Esophagus (tissue), 2 donors: ENCODE results near the gene RUBCNL. TPM values are rescaled to one million over a fixed set of nuclear protein-coding genes. Genes with fewer than 3 reads are reported as not detected.

ENCODE experiments used
- H3K27ac ChIP-seq, 2 donors: one replicate each; pipeline ENCODE4 v1.5.1; 2013; ENCODE audit warnings: low read depth in 2 of 2, mild to moderate bottlenecking in 2 of 2, inconsistent platforms in 1 of 2, low read length in 1 of 2, moderate library complexity in 1 of 2
- H3K27me3 ChIP-seq, 2 donors: one replicate each; pipeline ENCODE4 v1.6.1; 2013; ENCODE audit warnings: low read length in 2 of 2, control low read depth in 1 of 2, mild to moderate bottlenecking in 1 of 2; ENCODE audit not compliant: insufficient read depth in 2 of 2, control insufficient read depth in 1 of 2
- H3K36me3 ChIP-seq, 2 donors: one replicate each; pipeline ENCODE4 v1.6.1; 2013; ENCODE audit warnings: low read length in 1 of 2; ENCODE audit not compliant: control insufficient read depth in 2 of 2, insufficient read depth in 2 of 2
- H3K4me1 ChIP-seq, 2 donors: one replicate each; pipeline ENCODE4 v1.6.1; 2013; ENCODE audit warnings: low read length in 1 of 2; ENCODE audit not compliant: control insufficient read depth in 2 of 2, insufficient read depth in 2 of 2
- H3K4me3 ChIP-seq, 2 donors: one replicate each; pipeline ENCODE4 v1.5.1; 2013; ENCODE audit warnings: low read length in 2 of 2, mild to moderate bottlenecking in 2 of 2, low read depth in 1 of 2, moderate library complexity in 1 of 2
- H3K9me3 ChIP-seq, 2 donors: one replicate each; pipeline ENCODE4 v1.6.1; 2013; ENCODE audit warnings: mild to moderate bottlenecking in 2 of 2, low read depth in 1 of 2, low read length in 1 of 2, moderate library complexity in 1 of 2; ENCODE audit not compliant: control insufficient read depth in 2 of 2, insufficient read depth in 1 of 2
- WGBS, 2 donors: extraction: QIAGEN DNeasy Blood & Tissue Kit; methylation state at CpG; one replicate each; pipeline ENCODE4 v1.1.7; 2013; 5-methylcytosine and 5-hydroxymethylcytosine counted together
- polyA plus RNA-seq, 2 donors: library from polyadenylated mRNA; stranded (reverse); fragments of 200-250 nt; gene quantifications; one replicate each; pipeline ENCODE4 v1.2.3, GENCODE V29; 2013
- donor health status: healthy with polysubstance abuse.
- donor health status: Bipolar disorder and iron deficiency.

RUBCNL gene
- polyA plus RNA-seq, 2 donors, result 0.26 to 0.28 TPM

DNA sequence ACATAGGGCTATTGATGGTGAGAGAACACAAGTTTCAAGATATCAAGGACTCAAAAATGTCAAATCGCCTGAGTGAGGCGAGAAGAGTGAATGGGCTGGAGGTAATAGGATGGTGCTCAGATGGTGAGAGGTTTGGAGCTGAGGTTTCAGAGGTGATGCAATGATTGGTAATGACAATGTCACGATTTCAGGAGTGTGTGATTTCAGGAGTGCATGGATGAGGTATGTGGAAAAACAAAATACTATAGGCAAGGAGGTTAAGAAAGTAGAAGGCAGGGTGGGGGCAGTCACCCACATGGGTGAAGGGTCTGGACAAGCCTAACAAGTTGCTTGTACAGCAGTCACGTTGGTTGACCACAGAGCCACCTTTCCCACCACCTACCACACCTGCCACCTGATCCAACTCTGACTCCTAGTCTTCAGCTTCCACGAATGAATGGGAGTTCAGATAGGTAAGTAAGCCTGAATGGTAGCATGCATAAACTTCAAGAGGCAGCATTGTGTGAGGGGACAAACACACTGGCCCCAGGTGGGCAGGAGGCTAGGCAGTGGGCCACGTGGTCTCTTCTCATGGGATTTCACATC, 71.5 kb downstream of the RUBCNL start:
- no peak overlapping the region for H3K27ac ChIP-seq
- H3K27me3 ChIP-seq, result no peaks in the 10 kb centered on the region
- no peak overlapping the region for H3K4me3 ChIP-seq
- no peaks in the 10 kb centered on the region for H3K9me3 ChIP-seq
- H3K4me1 ChIP-seq, result no peaks in the 10 kb centered on the region
- 80 to 83% methylated on average over 6 of the region's 6 CpGs for WGBS, 2 donors
- H3K36me3 ChIP-seq, result no peaks in the 10 kb centered on the region

DNA sequence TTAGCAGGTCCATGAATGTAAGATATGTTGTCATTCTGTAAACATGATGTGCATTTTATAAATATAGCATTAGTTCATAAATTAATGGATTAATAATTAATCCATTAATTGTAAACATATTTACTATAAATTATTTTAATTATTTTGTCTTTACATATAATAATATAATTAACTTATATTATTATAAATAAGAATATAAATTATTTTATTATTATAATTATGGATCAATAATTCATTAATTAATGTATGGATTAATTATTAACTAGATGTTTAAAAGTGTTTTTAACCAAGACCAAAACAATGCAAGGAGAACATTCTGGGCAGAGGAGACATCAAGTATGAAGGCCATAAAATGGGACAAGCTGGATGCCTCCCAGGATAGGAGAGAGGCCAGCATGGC, 72.0 kb downstream of the RUBCNL start:
- Histone ChIP-seq H3K27ac (no peak overlapping the region), H3K4me3 (no peak overlapping the region), H3K4me1 (no peaks in the 10 kb centered on the region), H3K36me3 (no peaks in the 10 kb centered on the region), H3K27me3 (no peaks in the 10 kb centered on the region), H3K9me3 (no peaks in the 10 kb centered on the region)

DNA sequence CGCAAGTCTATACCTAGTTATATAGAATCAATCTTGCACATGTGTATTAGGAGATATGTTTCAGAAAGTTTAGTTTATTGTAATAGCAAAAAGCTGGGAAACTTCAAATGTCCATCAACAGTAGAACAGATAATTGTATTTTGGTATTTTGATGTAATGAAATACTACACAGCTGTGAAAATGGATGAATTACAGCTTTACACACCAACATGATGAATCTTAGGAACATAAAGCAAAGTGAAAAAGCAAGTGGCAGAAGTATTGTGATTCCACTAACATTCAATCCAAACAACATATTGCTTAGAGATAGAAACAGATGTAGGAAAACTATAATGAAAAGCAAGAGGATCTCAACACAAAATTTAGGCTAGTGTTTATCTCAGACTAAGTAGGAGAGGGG, 72.5 kb downstream of the RUBCNL start:
- H3K27ac ChIP-seq, result no peak overlapping the region
- no peaks in the 10 kb centered on the region for H3K4me1 ChIP-seq
- H3K4me3 ChIP-seq, result no peak overlapping the region
- 97% methylated on average over 1 of the region's 1 CpG for WGBS, 2 donors
- no peaks in the 10 kb centered on the region for H3K27me3 ChIP-seq
- H3K9me3 ChIP-seq, result no peaks in the 10 kb centered on the region
- no peaks in the 10 kb centered on the region for H3K36me3 ChIP-seq

DNA sequence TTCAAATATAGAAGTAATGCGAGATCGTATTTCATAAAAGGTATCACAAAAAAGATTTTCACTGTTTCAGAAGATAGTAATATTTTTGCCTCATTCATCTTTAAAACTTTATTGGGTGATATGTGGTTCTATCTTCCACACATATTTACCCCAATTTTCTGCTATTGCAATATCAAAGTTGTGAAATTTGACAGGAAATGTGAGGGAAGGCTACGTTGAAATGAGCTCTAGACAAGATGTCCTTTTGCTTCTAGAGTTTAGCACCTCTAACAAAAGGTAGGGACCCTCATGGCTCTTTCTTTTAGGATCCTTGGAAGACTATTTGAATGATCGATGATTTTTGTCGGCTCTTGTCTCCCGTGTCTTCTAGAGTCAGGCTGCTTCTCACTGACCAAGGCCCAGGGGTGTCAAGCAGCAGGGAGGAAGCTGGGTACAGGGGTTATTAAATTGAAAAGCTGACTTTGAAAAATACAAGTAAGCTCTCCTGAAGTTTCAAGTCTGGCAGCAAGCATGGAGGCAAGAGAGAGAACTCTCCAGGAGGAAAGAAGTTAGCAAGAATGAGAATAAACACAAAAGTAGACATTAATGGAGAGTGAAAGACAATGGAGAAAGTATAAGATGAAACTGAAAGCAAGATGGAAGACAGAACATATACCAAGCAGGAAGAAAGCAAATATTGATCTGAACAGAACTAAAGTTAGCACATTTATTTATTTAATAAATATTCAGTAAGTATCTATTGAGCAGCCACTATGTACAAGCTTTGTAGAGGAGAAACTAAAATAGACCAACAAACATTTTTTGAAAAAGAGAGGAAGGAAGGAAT, 73.4 kb downstream of the RUBCNL start:
- WGBS, 2 donors, result 89 to 91% methylated on average over 6 of the region's 6 CpGs
- H3K9me3 ChIP-seq, result no peaks in the 10 kb centered on the region
- no peaks in the 10 kb centered on the region for H3K27me3 ChIP-seq

DNA sequence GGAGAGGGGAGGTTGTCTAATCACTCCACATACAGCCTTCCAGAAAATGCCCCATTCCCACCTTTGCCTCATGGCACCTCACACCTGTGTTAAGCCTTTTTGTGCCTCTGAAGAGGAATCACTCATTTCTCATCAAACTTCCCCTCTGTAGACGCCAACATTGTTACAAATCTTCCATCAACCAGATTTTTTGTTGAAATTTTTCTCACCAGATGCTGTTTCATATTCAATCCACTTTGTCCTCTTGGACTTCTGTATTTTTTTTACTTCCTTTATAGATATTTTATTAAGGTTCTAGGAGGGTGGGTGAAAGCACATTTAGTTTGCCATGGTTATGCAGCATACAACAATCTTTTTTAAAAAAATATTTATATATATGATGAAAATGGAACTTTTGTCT, 74.0 kb downstream of the RUBCNL start:
- Histone ChIP-seq H3K9me3 (no peaks in the 10 kb centered on the region), H3K4me3 (no peak overlapping the region), H3K36me3 (no peaks in the 10 kb centered on the region), H3K27ac (no peak overlapping the region), H3K4me1 (no peaks in the 10 kb centered on the region), H3K27me3 (no peaks in the 10 kb centered on the region)
- WGBS, 2 donors, result 69 to 75% methylated on average over 1 of the region's 1 CpG

More for the DNA sequence above, 73.4 kb downstream of the RUBCNL start:
- H3K36me3 ChIP-seq, result no peaks in the 10 kb centered on the region
- H3K4me1 ChIP-seq, result no peaks in the 10 kb centered on the region
- no peak overlapping the region for H3K27ac ChIP-seq
- no peak overlapping the region for H3K4me3 ChIP-seq

DNA sequence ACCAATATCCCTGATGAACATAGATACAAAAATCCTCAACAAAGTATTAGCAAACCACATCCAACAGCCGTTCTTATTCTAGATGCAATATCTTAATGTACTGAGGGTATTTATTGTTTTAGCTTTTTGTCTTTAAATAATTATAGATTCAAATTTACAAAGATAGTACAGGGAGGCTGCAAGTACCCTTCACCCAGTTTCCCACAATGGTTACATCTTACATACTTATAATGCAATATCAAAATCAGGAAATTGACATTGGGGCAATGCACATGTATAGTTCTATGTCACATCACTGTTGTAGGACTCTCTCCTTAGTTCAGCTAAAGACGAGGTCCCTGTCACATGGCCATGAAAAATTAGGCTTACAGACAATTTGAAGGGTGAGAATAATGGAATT, 75.8 kb downstream of the RUBCNL start:
- WGBS, 2 donors, result 80 to 85% methylated on average over 2 of the region's 2 CpGs
- Histone ChIP-seq H3K4me3 (no peak overlapping the region), H3K27me3 (no peaks in the 10 kb centered on the region), H3K27ac (no peak overlapping the region), H3K9me3 (no peaks in the 10 kb centered on the region), H3K4me1 (no peaks in the 10 kb centered on the region), H3K36me3 (no peaks in the 10 kb centered on the region)

DNA sequence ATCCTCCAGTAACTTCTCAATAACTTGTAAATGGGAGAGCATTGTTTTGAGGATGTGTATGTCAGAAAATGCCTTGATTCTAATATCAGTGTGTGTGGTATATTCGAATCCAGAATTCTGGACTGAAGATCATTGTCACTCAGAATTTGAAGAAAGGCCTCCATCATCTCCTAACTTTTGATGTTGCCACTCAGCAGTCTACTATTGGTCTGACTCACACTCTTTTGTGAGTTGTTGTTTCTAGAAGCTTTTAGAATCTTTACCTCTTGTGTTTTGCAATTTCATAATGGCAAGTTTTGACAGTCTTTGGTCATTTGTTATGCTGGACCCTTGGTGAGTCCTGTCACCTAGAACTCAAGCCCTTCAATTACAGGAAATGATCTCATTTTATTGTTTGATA, 77.0 kb downstream of the RUBCNL start:
- Histone ChIP-seq H3K4me1 (no peaks in the 10 kb centered on the region), H3K4me3 (no peak overlapping the region), H3K9me3 (no peaks in the 10 kb centered on the region), H3K36me3 (no peaks in the 10 kb centered on the region), H3K27me3 (no peaks in the 10 kb centered on the region), H3K27ac (no peak overlapping the region)
- 79 to 80% methylated on average over 1 of the region's 1 CpG for WGBS, 2 donors

DNA sequence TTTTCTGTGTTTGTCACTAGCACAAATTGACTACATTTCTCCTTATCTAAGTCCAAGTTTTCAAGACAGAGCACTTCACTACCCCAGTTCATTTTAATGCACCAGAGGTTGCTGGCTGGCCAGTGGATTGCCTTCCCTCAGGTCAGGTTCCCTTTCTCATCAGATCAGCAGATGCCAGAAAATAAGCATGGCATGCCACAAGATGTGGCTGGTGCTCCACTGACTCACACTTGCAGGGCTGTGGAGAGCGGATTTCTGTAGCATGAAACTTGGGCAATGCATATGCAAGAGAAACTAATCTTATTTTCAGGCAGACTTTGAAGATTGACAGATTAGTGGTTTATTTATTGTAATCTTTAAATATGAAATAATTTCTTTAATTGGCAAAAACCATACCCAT, 79.5 kb downstream of the RUBCNL start:
- Histone ChIP-seq H3K36me3 (no peaks in the 10 kb centered on the region), H3K4me3 (no peak overlapping the region), H3K4me1 (no peaks in the 10 kb centered on the region), H3K27ac (no peak overlapping the region), H3K9me3 (no peaks in the 10 kb centered on the region), H3K27me3 (no peaks in the 10 kb centered on the region)
- 77 to 79% methylated on average over 1 of the region's 1 CpG for WGBS, 2 donors

DNA sequence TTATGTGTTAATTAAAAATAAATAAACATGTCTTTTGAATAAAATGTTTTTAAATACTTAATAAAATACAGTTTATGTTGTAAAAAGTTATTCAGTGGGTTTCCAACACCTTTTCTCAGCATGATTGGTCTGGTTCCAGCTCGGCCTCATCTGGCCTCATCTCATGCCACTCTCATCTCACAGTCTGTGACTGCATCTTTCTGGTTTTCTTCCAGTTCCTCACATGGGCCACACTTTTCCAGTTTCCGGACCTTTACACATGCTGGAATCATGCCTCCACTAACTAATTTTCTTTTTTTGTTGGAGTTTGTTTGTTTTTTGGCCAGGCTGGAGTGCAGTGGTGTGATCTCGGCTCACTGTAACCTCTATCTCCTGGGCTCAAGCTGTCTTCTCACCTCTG, 82.5 kb downstream of the RUBCNL start:
- H3K27ac ChIP-seq, result no peak overlapping the region
- WGBS, 2 donors, result 80 to 83% methylated on average over 3 of the region's 3 CpGs
- no peaks in the 10 kb centered on the region for H3K36me3 ChIP-seq
- no peak overlapping the region for H3K4me3 ChIP-seq
- H3K4me1 ChIP-seq, result no peaks in the 10 kb centered on the region
- H3K9me3 ChIP-seq, result no peaks in the 10 kb centered on the region
- no peaks in the 10 kb centered on the region for H3K27me3 ChIP-seq
